Measurements from ENCODE around the gene BLOC1S3. TPM values are rescaled to one million over a fixed set of nuclear protein-coding genes. Genes with fewer than 3 reads are reported as not detected.

Gene BLOC1S3
- total and polyA plus RNA-seq, 4 donors: 4.2 to 17.3 (median 8.1) TPM

- DNase-seq (no peak), ATAC-seq (ENCODE audit: insufficient read depth, low FRiP score) (no peak)
- H3K36me3 ChIP-seq (ENCODE audit: control insufficient read depth in 4 of 4, insufficient read depth in 4 of 4, low read length in 4 of 4): peaks cover 0 to 16% (median 3%) of the 10 kb centered on the region in 4 donors
- peaks cover 0 to 11% (median 4%) of the 10 kb centered on the region in 5 donors for H3K4me1 ChIP-seq (ENCODE audit: control insufficient read depth in 5 of 5, insufficient read depth in 5 of 5, low read length in 5 of 5)
- no peak overlapping the region for H3K9ac ChIP-seq (ENCODE audit: insufficient read depth in 1 of 2, low read length in 2 of 2)
- H3K27me3 ChIP-seq (ENCODE audit: control insufficient read depth in 3 of 3, insufficient read depth in 3 of 3, low read length in 2 of 3): no peaks in the 10 kb centered on the region
- no peak overlapping the region for H3K4me3 ChIP-seq
- no peak overlapping the region for H3K27ac ChIP-seq (ENCODE audit: low read depth in 1 of 2, low read length in 1 of 2)
- WGBS, 2 donors: 82 to 86% methylated on average over 12 of the region's 12 CpGs
- TF ChIP-seq CTCF (IDR thresholded peaks at IDR 0.05; ENCODE audit: control extremely low read depth, extremely low read depth): no peak
- no peaks in the 10 kb centered on the region for H3K9me3 ChIP-seq (ENCODE audit: control insufficient read depth in 4 of 4, insufficient read depth in 3 of 4, low read length in 3 of 4)
Measured at GRCh38 chr19:45136507-45137178, 41.9 kb upstream of the BLOC1S3 start.

- Histone ChIP-seq H3K9me3 (ENCODE audit: control insufficient read depth in 4 of 4, insufficient read depth in 3 of 4, low read length in 3 of 4) (no peaks in the 10 kb centered on the region), H3K4me3 (no peak overlapping the region), H3K36me3 (ENCODE audit: control insufficient read depth in 4 of 4, insufficient read depth in 4 of 4, low read length in 4 of 4) (peaks cover 0 to 22% (median 4%) of the 10 kb centered on the region in 4 donors), H3K4me1 (ENCODE audit: control insufficient read depth in 5 of 5, insufficient read depth in 5 of 5, low read length in 5 of 5) (peaks cover 0 to 11% (median 4%) of the 10 kb centered on the region in 5 donors), H3K27me3 (ENCODE audit: control insufficient read depth in 3 of 3, insufficient read depth in 3 of 3, low read length in 2 of 3) (no peaks in the 10 kb centered on the region), H3K27ac (ENCODE audit: low read depth in 1 of 2, low read length in 1 of 2) (no peak overlapping the region), H3K9ac (ENCODE audit: insufficient read depth in 1 of 2, low read length in 2 of 2) (no peak overlapping the region)
- ATAC-seq (ENCODE audit: insufficient read depth, low FRiP score): no peak
- 87% methylated on average over 17 of the region's 17 CpGs for WGBS, 2 donors
- TF ChIP-seq CTCF (IDR thresholded peaks at IDR 0.05; ENCODE audit: control extremely low read depth, extremely low read depth): no peak
- DNase-seq: peak in 2 of 3 donors; percentile 28 to 41
Measured at GRCh38 chr19:45137179-45137761, 41.3 kb upstream of the BLOC1S3 start.

- H3K9ac ChIP-seq (ENCODE audit: insufficient read depth in 1 of 2, low read length in 2 of 2): no peak overlapping the region
- H3K4me3 ChIP-seq: no peak overlapping the region
- peaks cover 0 to 11% (median 4%) of the 10 kb centered on the region in 5 donors for H3K4me1 ChIP-seq (ENCODE audit: control insufficient read depth in 5 of 5, insufficient read depth in 5 of 5, low read length in 5 of 5)
- 84 to 93% methylated on average over 10 to 11 of the region's 11 CpGs for WGBS, 2 donors
- TF ChIP-seq CTCF (IDR thresholded peaks at IDR 0.05; ENCODE audit: control extremely low read depth, extremely low read depth): no peak
- H3K36me3 ChIP-seq (ENCODE audit: control insufficient read depth in 4 of 4, insufficient read depth in 4 of 4, low read length in 4 of 4): peaks cover 0 to 32% (median 10%) of the 10 kb centered on the region in 4 donors
- H3K9me3 ChIP-seq (ENCODE audit: control insufficient read depth in 4 of 4, insufficient read depth in 3 of 4, low read length in 3 of 4): no peaks in the 10 kb centered on the region
- no peak overlapping the region for H3K27ac ChIP-seq (ENCODE audit: low read depth in 1 of 2, low read length in 1 of 2)
- no peaks in the 10 kb centered on the region for H3K27me3 ChIP-seq (ENCODE audit: control insufficient read depth in 3 of 3, insufficient read depth in 3 of 3, low read length in 2 of 3)
- DNase-seq (no peak), ATAC-seq (ENCODE audit: insufficient read depth, low FRiP score) (no peak)
Measured at GRCh38 chr19:45138303-45138751, 40.3 kb upstream of the BLOC1S3 start.
